ENCODE measurements around the gene ARID5B.

Gene ARID5B

DNA sequence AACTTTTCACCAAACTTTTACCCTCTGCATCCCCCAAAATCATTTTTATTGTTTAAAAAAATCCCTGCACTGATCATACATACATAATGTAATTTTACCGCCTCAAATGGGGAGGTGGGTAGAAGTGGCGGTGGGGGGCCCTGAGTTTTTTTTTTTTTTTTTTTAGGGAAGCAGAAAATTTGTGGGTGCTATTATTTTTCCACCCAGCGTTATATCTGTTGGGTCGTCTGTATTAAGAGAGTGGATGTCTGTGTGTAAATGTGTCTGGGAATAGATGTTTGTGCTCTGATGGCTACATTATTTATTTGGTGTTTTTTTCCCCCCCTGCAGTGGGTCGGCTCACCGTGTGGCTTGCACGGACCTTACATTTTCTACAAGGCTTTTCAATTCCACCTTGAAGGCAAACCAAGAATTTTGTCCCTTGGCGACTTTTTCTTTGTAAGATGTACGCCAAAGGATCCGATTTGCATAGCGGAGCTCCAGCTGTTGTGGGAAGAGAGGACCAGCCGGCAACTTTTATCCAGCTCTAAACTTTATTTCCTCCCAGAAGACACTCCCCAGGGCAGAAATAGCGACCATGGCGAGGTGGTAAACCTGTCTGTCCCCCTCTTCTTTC is 438 bp downstream of the ARID5B start:
- TF ChIP-seq, protein P1, sequence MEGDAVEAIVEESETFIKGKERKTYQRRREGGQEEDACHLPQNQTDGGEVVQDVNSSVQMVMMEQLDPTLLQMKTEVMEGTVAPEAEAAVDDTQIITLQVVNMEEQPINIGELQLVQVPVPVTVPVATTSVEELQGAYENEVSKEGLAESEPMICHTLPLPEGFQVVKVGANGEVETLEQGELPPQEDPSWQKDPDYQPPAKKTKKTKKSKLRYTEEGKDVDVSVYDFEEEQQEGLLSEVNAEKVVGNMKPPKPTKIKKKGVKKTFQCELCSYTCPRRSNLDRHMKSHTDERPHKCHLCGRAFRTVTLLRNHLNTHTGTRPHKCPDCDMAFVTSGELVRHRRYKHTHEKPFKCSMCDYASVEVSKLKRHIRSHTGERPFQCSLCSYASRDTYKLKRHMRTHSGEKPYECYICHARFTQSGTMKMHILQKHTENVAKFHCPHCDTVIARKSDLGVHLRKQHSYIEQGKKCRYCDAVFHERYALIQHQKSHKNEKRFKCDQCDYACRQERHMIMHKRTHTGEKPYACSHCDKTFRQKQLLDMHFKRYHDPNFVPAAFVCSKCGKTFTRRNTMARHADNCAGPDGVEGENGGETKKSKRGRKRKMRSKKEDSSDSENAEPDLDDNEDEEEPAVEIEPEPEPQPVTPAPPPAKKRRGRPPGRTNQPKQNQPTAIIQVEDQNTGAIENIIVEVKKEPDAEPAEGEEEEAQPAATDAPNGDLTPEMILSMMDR (conservative IDR thresholded peaks at IDR 0.05; ENCODE audit: low read depth, low read length) = no peak
- H4K20me1 ChIP-seq (ENCODE audit: insufficient read depth) = no peaks in the 10 kb centered on the region
- H3K79me2 ChIP-seq (ENCODE audit: insufficient read depth, low read depth) = no peaks in the 10 kb centered on the region
- H3K4me1 ChIP-seq (ENCODE audit: low read depth, poor library complexity, severe bottlenecking) = peaks cover 42% of the 10 kb centered on the region
- peak overlapping the region; percentile 41 for H3K4me3 ChIP-seq (IDR thresholded peaks at IDR 0.05; ENCODE audit: insufficient read depth, low read depth, low read length)
- no peaks in the 10 kb centered on the region for H3K36me3 ChIP-seq (ENCODE audit: insufficient read depth)
- H3K9ac ChIP-seq = peak overlapping the region; percentile 37; the same call in 1 of the 2 replicates
- H3K27me3 ChIP-seq (ENCODE audit: insufficient read depth, low read depth) = no peaks in the 10 kb centered on the region
- peak overlapping the region; percentile 21; the same call in 1 of the 2 replicates for H3K27ac ChIP-seq
- H2AFZ ChIP-seq (ENCODE audit: low read depth) = peak overlapping the region; percentile 82
- peak overlapping the region; percentile 97 for H3K4me2 ChIP-seq

DNA sequence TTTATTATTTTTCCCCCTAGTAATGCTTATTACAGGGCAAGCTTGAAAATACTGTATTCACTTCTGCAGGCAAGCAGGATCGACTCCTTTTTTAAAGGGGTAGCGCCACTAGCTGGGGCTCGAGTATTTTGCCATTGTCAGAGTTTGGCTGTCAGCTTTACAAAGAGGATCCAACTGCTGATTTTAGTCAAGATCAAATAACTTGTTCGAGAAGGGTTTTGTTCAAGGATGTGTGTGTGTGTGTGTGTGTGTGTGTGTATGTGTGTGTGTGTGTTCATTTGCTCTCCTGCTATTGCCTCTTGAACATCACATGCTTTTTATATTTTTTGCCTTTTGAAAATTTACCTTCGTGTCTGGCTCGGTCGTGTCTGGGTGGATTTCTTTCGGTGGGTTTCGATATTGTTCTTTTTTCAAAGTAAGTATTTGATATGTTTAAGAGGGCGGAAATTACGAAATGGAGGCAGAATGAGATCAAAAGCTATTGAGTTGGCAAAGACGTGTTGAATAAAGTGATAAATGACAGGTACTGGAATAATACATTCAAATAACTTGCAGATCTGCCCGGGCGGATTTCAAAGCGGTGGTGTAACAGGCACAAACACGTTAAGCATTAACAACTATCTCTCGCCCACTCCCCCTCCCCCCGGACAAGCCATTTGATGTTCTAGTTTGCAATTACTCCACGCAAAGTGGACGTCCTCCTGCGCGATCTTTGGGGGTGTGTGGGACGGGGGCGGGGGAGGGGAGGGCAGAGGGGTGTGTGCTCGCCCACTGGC is 1.1 kb downstream of the ARID5B start:
- Histone ChIP-seq H3K79me2 (ENCODE audit: insufficient read depth, low read depth) (no peaks in the 10 kb centered on the region), H4K20me1 (ENCODE audit: insufficient read depth) (no peaks in the 10 kb centered on the region), H3K4me3 (IDR thresholded peaks at IDR 0.05; ENCODE audit: insufficient read depth, low read depth, low read length) (peak overlapping the region; percentile 41), H2AFZ (ENCODE audit: low read depth) (peak overlapping the region; percentile 82), H3K4me1 (ENCODE audit: low read depth, poor library complexity, severe bottlenecking) (peaks cover 38% of the 10 kb centered on the region), H3K9ac (peak overlapping the region; percentile 37; the same call in 1 of the 2 replicates), H3K27me3 (ENCODE audit: insufficient read depth, low read depth) (no peaks in the 10 kb centered on the region), H3K4me2 (peak overlapping the region; percentile 97), H3K36me3 (ENCODE audit: insufficient read depth) (no peaks in the 10 kb centered on the region), H3K27ac (peak overlapping the region; percentile 21; the same call in 1 of the 2 replicates)
- TF ChIP-seq, protein P1 (conservative IDR thresholded peaks at IDR 0.05; ENCODE audit: low read depth, low read length) = no peak

- Histone ChIP-seq H3K27me3 (ENCODE audit: insufficient read depth, low read depth) (no peaks in the 10 kb centered on the region), H3K36me3 (ENCODE audit: insufficient read depth) (no peaks in the 10 kb centered on the region), H3K9ac (peak overlapping the region; percentile 47), H3K4me1 (ENCODE audit: low read depth, poor library complexity, severe bottlenecking) (peaks cover 31% of the 10 kb centered on the region), H3K4me3 (IDR thresholded peaks at IDR 0.05; ENCODE audit: insufficient read depth, low read depth, low read length) (no peak overlapping the region), H3K27ac (peak overlapping the region; percentile 70), H3K4me2 (peak overlapping the region; percentile 40; the same call in 1 of the 2 replicates), H3K79me2 (ENCODE audit: insufficient read depth, low read depth) (no peaks in the 10 kb centered on the region), H2AFZ (ENCODE audit: low read depth) (peak overlapping the region; percentile 82), H4K20me1 (ENCODE audit: insufficient read depth) (no peaks in the 10 kb centered on the region)
- TF ChIP-seq, protein P1 (conservative IDR thresholded peaks at IDR 0.05; ENCODE audit: low read depth, low read length) = no peak
Observed at GRCh38 chr10:61903221-61903927, 1.9 kb downstream of the ARID5B start.

GRCh38 chr10:61903928-61904344 is 2.4 kb downstream of the ARID5B start:
- Histone ChIP-seq H3K79me2 (ENCODE audit: insufficient read depth, low read depth) (no peaks in the 10 kb centered on the region), H2AFZ (ENCODE audit: low read depth) (peak overlapping the region; percentile 82; the same call in 1 of the 2 replicates), H3K4me2 (peak overlapping the region; percentile 40), H4K20me1 (ENCODE audit: insufficient read depth) (no peaks in the 10 kb centered on the region), H3K4me3 (IDR thresholded peaks at IDR 0.05; ENCODE audit: insufficient read depth, low read depth, low read length) (no peak overlapping the region), H3K27ac (peak overlapping the region; percentile 70; the same call in 1 of the 2 replicates), H3K36me3 (ENCODE audit: insufficient read depth) (no peaks in the 10 kb centered on the region), H3K4me1 (ENCODE audit: low read depth, poor library complexity, severe bottlenecking) (peaks cover 25% of the 10 kb centered on the region), H3K27me3 (ENCODE audit: insufficient read depth, low read depth) (no peaks in the 10 kb centered on the region), H3K9ac (no peak overlapping the region; the same call in 1 of the 2 replicates)
- TF ChIP-seq, protein P1 (conservative IDR thresholded peaks at IDR 0.05; ENCODE audit: low read depth, low read length) = no peak
